Lung (tissue), 12 donors: ENCODE measurements around the gene CBLN1. TPM values are rescaled to one million over a fixed set of nuclear protein-coding genes. Genes with fewer than 3 reads are reported as not detected.

Source experiments
- ATAC-seq: fragments of 200-7000 bp; cut with Tn5 transposase; one replicate; pipeline ENCODE4 v1.9.1; 2020; ENCODE audit warnings: moderate number of reproducible peaks; ENCODE audit not compliant: insufficient read depth, low FRiP score
- DNase-seq, 3 donors: peaks; one replicate each; pipeline ENCODE4 v3.0.0-alpha.2; 2013 to 2017
- H3K27ac ChIP-seq, 2 donors: one replicate each; pipeline ENCODE4 v1.5.1; 2013; ENCODE audit warnings: mild to moderate bottlenecking in 2 of 2, moderate library complexity in 2 of 2, control low read depth in 1 of 2, inconsistent platforms in 1 of 2, low read depth in 1 of 2, low read length in 1 of 2
- H3K27me3 ChIP-seq, 3 donors: one replicate each; pipeline ENCODE4 v1.5.1; 2013; ENCODE audit warnings: low read length in 2 of 3; ENCODE audit not compliant: control insufficient read depth in 3 of 3, insufficient read depth in 3 of 3
- H3K36me3 ChIP-seq, 4 donors: one replicate each; pipeline ENCODE4 v1.5.1; 2013; ENCODE audit warnings: low read length in 4 of 4, mild to moderate bottlenecking in 1 of 4, moderate library complexity in 1 of 4; ENCODE audit not compliant: control insufficient read depth in 4 of 4, insufficient read depth in 4 of 4
- H3K4me1 ChIP-seq, 5 donors: one replicate each; pipeline ENCODE4 v1.5.1; 2013; ENCODE audit warnings: low read length in 5 of 5, mild to moderate bottlenecking in 2 of 5, moderate library complexity in 1 of 5; ENCODE audit not compliant: control insufficient read depth in 5 of 5, insufficient read depth in 5 of 5
- H3K4me3 ChIP-seq: one replicate; pipeline ENCODE4 v1.5.1; 2013; ENCODE audit warnings: mild to moderate bottlenecking, control low read depth, moderate library complexity
- H3K9ac ChIP-seq, 2 donors: one replicate each; pipeline ENCODE4 v1.5.1; 2013; ENCODE audit warnings: low read length in 2 of 2, control low read depth in 1 of 2; ENCODE audit not compliant: insufficient read depth in 1 of 2
- H3K9me3 ChIP-seq, 4 donors: one replicate each; pipeline ENCODE4 v1.5.1; 2013; ENCODE audit warnings: low read length in 3 of 4, mild to moderate bottlenecking in 1 of 4, moderate library complexity in 1 of 4; ENCODE audit not compliant: control insufficient read depth in 4 of 4, insufficient read depth in 3 of 4
- CTCF ChIP-seq: IDR thresholded peaks from 2 replicates; pipeline ENCODE4 v1.5.1; 2012; ENCODE audit warnings: mild to moderate bottlenecking; ENCODE audit errors: control extremely low read depth, extremely low read depth
- WGBS, 2 donors: extraction: QIAGEN DNeasy Blood & Tissue Kit; methylation state at CpG; one replicate each; pipeline ENCODE4 v1.1.7; 2013; 5-methylcytosine and 5-hydroxymethylcytosine counted together
- polyA plus RNA-seq, 2 donors: library from polyadenylated mRNA; stranded (reverse); fragments of 200-250 nt; gene quantifications; one replicate each; pipeline ENCODE4 v1.2.1, GENCODE V29; 2013
- total RNA-seq, 2 donors: library from RNA; depleted of rRNA in 1 of 2; stranded (reverse); fragments of >200 nt in 1 of 2; gene quantifications; one replicate each; pipeline ENCODE4 v1.2.1, GENCODE V29; 2014 to 2021
- donor health status: control.
- donor health status: control.
- donor health status: Bipolar disorder and iron deficiency.
- donor health status: healthy.
- donor health status: DM: yes; HTN: yes; CAD: no.

CBLN1 gene
- total and polyA plus RNA-seq, 4 donors: 0.40 to 0.43 TPM; not detected in 2

- ATAC-seq: no peak
- Histone ChIP-seq H3K9me3 (no peaks in the 10 kb centered on the region), H3K4me1 (no peaks in the 10 kb centered on the region), H3K9ac (no peak overlapping the region), H3K27ac (no peak overlapping the region), H3K27me3 (peaks cover 0 to 20% (median 0%) of the 10 kb centered on the region in 3 donors), H3K4me3 (no peak overlapping the region), H3K36me3 (no peaks in the 10 kb centered on the region)
- TF ChIP-seq CTCF: no peak
- 66 to 78% methylated on average over 6 of the region's 6 CpGs for whole genome bisulfite sequencing, 2 donors
- no peak for DNase-seq
Observed at GRCh38 chr16:49311823-49312222, 30.2 kb upstream of the CBLN1 start.

- Histone ChIP-seq H3K27ac (no peak overlapping the region), H3K4me3 (no peak overlapping the region), H3K9me3 (no peaks in the 10 kb centered on the region), H3K9ac (no peak overlapping the region), H3K27me3 (peaks cover 0 to 13% (median 0%) of the 10 kb centered on the region in 3 donors), H3K4me1 (no peaks in the 10 kb centered on the region), H3K36me3 (no peaks in the 10 kb centered on the region)
- DNase-seq (no peak), ATAC-seq (no peak)
- 77% methylated on average over 2 of the region's 2 CpGs for WGBS, 2 donors
- TF ChIP-seq CTCF: no peak
Observed at GRCh38 chr16:49307176-49307575, 25.5 kb upstream of the CBLN1 start.

- H3K9ac ChIP-seq: no peak overlapping the region
- ATAC-seq: no peak
- H3K4me3 ChIP-seq: no peak overlapping the region
- no peak for TF ChIP-seq CTCF
- H3K36me3 ChIP-seq: no peaks in the 10 kb centered on the region
- H3K9me3 ChIP-seq: no peaks in the 10 kb centered on the region
- peaks cover 0 to 9% (median 0%) of the 10 kb centered on the region in 3 donors for H3K27me3 ChIP-seq
- H3K4me1 ChIP-seq: no peaks in the 10 kb centered on the region
- no peak for DNase-seq
- H3K27ac ChIP-seq: no peak overlapping the region
Observed at GRCh38 chr16:49305406-49305805, 23.8 kb upstream of the CBLN1 start.

GRCh38 chr16:49292413-49292812, 10.8 kb upstream of the CBLN1 start:
- no peak for DNase-seq
- no peak for TF ChIP-seq CTCF
- Histone ChIP-seq H3K27ac (no peak overlapping the region), H3K9ac (no peak overlapping the region), H3K27me3 (peaks cover 0 to 23% (median 15%) of the 10 kb centered on the region in 3 donors), H3K4me1 (no peaks in the 10 kb centered on the region), H3K4me3 (no peak overlapping the region), H3K9me3 (peaks cover 0 to 2% (median 0%) of the 10 kb centered on the region in 4 donors), H3K36me3 (no peaks in the 10 kb centered on the region)
- WGBS, 2 donors: 79 to 87% methylated on average over 2 of the region's 2 CpGs
- ATAC-seq: no peak
